ENCODE measurements around the gene PPP1R9B. TPM values are rescaled to one million over a fixed set of nuclear protein-coding genes. Genes with fewer than 3 reads are reported as not detected.

The PPP1R9B gene
- total RNA-seq, 3 donors from 2014 or later (not counting 1 experiment from before 2014, with no cell fraction given): 124 to 162 (median 135) TPM

GRCh38 chr17:50148226-50149090 lies 2.0 kb downstream of the PPP1R9B start:
- Mint-ChIP-seq H3K9me3 (no peaks in the 10 kb centered on the region), H3K4me1 (peaks cover 54 to 67% of the 10 kb centered on the region in 2 donors), H3K4me3 (peak overlapping the region; percentile 97), H3K27me3 (ENCODE audit: low read depth in 2 of 2) (no peaks in the 10 kb centered on the region), H3K36me3 (no peaks in the 10 kb centered on the region), H3K27ac (peak overlapping the region; percentile 91 to 98)
- ATAC-seq: peak in 2 of 3 donors; percentile 6 to 28
- peak overlapping the region; percentile 85 for H3K4me3 ChIP-seq (ENCODE audit: low read length)
- H3K36me3 ChIP-seq (ENCODE audit: control insufficient read depth, insufficient read depth, low read length): peaks cover 21% of the 10 kb centered on the region
- no peaks in the 10 kb centered on the region for H3K27me3 ChIP-seq (ENCODE audit: control insufficient read depth, insufficient read depth, low read length)
- H3K9me3 ChIP-seq (ENCODE audit: control insufficient read depth, insufficient read depth, low read length): no peaks in the 10 kb centered on the region
- 0% methylated on average over 21 of the region's 25 CpGs for WGBS (ENCODE audit: insufficient coverage)
- DNase-seq: peak; percentile 43 to 78
- H3K4me1 ChIP-seq (ENCODE audit: control insufficient read depth, insufficient read depth, low read length): peaks cover 72% of the 10 kb centered on the region
- peak overlapping the region; percentile 62 for H3K27ac ChIP-seq (ENCODE audit: low read length)
- intact Hi-C loops (cut with micrococcal nuclease): no loop called here
- TF ChIP-seq CTCF (IDR thresholded peaks at IDR 0.05): no peak

GRCh38 chr17:50147841-50148225 lies 2.6 kb downstream of the PPP1R9B start:
- Mint-ChIP-seq H3K9me3 (no peaks in the 10 kb centered on the region), H3K4me1 (peaks cover 60 to 73% of the 10 kb centered on the region in 2 donors), H3K27me3 (ENCODE audit: low read depth in 2 of 2) (no peaks in the 10 kb centered on the region), H3K4me3 (peak overlapping the region; percentile 97), H3K36me3 (no peaks in the 10 kb centered on the region), H3K27ac (peak overlapping the region; percentile 91 to 98)
- DNase-seq (peak in 1 of 2 donors; percentile 27), ATAC-seq (no peak)
- Histone ChIP-seq H3K27me3 (ENCODE audit: control insufficient read depth, insufficient read depth, low read length) (no peaks in the 10 kb centered on the region), H3K9me3 (ENCODE audit: control insufficient read depth, insufficient read depth, low read length) (no peaks in the 10 kb centered on the region), H3K4me1 (ENCODE audit: control insufficient read depth, insufficient read depth, low read length) (peaks cover 75% of the 10 kb centered on the region), H3K36me3 (ENCODE audit: control insufficient read depth, insufficient read depth, low read length) (peaks cover 25% of the 10 kb centered on the region), H3K4me3 (ENCODE audit: low read length) (peak overlapping the region; percentile 85), H3K27ac (ENCODE audit: low read length) (peak overlapping the region; percentile 62)
- TF ChIP-seq CTCF (IDR thresholded peaks at IDR 0.05): no peak
- intact Hi-C loops (cut with micrococcal nuclease): no loop called here
- 14% methylated on average over 5 of the region's 5 CpGs for WGBS (ENCODE audit: insufficient coverage)

GRCh38 chr17:50146927-50147665 lies 3.4 kb downstream of the PPP1R9B start:
- Mint-ChIP-seq H3K27me3 (ENCODE audit: low read depth in 2 of 2) (no peaks in the 10 kb centered on the region), H3K4me3 (peak overlapping the region; percentile 97), H3K27ac (peak overlapping the region; percentile 91 to 98), H3K4me1 (peaks cover 64 to 76% of the 10 kb centered on the region in 2 donors), H3K9me3 (no peaks in the 10 kb centered on the region), H3K36me3 (no peaks in the 10 kb centered on the region)
- no peaks in the 10 kb centered on the region for H3K9me3 ChIP-seq (ENCODE audit: control insufficient read depth, insufficient read depth, low read length)
- ATAC-seq (no peak), DNase-seq (peak in 1 of 2 donors; percentile 58)
- H3K4me3 ChIP-seq (ENCODE audit: low read length): peak overlapping the region; percentile 85
- H3K27ac ChIP-seq (ENCODE audit: low read length): peak overlapping the region; percentile 62
- H3K27me3 ChIP-seq (ENCODE audit: control insufficient read depth, insufficient read depth, low read length): no peaks in the 10 kb centered on the region
- peaks cover 75% of the 10 kb centered on the region for H3K4me1 ChIP-seq (ENCODE audit: control insufficient read depth, insufficient read depth, low read length)
- TF ChIP-seq CTCF (IDR thresholded peaks at IDR 0.05): no peak
- peaks cover 32% of the 10 kb centered on the region for H3K36me3 ChIP-seq (ENCODE audit: control insufficient read depth, insufficient read depth, low read length)
- intact Hi-C loops (cut with micrococcal nuclease): no loop called here
- WGBS (ENCODE audit: insufficient coverage): 25% methylated on average over 13 of the region's 15 CpGs
